SIG-M5 (cell line): ENCODE measurements around the gene FMN1.

ENCODE experiments used
- DNase-seq: peaks from one replicate; lab custom pipeline; 2025; lab: John Stamatoyannopoulos, UW

Gene FMN1

GRCh38 chr15:32826685-32827084, 367.8 kb downstream of the FMN1 start:
- DNase-seq, result no peak

DNA sequence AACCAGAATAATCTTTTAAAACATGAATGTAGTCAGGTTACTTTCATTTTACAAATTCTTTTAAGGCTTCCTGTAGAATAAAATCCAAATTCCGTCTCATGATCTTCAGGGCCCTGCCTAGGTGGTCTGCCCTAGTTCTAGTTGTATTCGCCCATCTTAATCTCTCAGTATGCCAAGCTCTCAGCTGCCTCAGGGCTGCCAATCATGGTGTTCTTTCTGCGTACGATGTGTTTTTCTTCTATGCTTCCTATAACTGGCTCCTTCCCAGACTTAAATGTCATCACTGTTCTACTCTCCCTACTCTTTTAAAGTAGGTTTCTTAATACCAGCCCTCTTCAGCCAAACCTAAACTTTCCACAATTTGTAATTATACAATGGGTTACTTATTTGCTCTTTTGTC, 369.3 kb downstream of the FMN1 start:
- no peak for DNase-seq

DNA sequence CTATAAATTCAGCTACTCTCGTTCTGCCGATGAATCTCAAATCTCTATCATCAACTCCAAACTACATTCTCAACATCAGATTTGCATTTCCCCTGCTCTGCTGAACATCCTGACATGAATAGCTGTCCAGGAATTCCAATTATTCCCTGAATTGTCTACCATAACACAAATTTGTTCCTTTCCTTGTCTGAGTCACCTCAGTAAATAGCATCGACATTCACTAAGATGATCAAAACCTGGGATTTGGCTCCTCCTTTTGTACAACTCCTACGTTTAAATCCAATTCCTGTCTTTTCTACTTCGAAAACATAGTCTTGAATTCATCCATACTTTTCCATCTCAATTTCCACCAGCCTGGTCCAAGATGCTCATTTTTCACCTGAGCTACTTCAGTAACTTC, 369.7 kb downstream of the FMN1 start:
- DNase-seq, result no peak

DNA sequence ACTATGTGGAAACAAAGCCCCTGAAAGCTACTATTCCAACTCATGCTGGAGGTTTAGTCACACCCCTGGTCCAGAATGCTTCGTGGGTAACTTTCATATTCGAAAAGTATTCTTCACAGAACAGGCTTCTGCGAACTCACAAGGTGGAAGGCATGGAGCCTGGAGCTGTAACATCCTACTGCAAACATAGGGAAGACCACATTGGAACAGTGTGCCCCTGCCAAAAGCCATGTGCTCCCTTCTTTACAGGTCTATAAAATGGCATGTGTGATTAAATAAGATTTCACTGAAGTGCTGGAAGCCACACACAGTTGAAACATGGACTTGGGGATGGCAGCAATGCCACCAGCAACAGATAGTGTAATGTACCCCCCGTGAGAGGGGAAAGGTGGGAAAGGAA, 370.8 kb downstream of the FMN1 start:
- no peak for DNase-seq

- no peak for DNase-seq
These were observed 371.8 kb downstream of the FMN1 start for GRCh38 chr15:32822739-32823138.

- no peak for DNase-seq
These were observed 375.1 kb downstream of the FMN1 start for GRCh38 chr15:32819448-32819847.

DNA sequence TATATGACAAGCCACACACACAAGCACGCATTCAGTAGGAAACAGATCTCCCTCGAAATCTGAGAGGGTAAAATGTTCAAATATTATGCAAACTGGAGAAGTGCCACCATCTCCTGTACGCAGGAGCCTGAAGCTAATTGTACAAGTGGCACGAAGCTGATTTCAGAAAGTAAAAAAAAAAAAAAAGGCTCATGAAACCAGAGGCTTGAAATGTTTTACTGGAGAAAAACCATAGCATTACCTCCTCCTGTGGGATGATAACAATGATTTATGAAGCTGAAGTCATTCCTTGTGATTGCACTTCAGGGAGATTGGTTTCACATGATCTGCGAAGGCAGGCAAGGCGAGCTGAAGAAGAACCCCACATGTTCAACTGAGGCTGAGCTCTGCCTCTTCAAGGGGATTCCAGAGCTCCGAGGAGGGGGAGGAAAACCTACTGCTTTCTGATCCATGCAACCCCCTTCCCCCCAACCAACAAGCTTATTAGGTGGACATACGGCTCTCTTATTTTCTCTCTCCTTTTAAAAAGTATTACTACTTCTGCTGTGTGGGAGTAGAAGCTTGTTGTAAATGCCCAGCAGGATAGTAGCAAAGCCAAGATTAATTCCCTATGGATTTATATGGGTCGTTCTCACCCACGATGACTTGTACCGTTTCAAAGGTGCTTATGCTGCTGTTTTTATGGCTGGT, 375.6 kb downstream of the FMN1 start:
- no peak for DNase-seq

DNA sequence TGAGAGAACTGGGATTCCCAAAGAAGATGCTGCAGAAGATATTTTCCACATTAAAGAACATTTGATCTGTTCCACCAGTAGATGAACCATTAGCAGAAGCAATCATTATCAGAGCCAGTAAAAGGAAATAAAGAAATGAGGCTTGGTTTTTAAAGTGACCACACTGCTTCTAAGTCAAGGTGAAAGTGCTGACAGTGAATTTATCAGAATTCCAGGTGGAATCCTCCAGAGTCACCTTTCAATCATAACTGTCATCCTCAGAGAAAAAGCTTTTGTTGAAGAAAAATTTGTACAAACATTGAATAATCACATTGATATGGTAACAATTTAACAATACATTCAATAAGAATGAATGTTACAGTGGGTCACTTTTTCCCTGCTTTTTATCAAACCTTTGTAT, 376.9 kb downstream of the FMN1 start:
- no peak for DNase-seq

DNA sequence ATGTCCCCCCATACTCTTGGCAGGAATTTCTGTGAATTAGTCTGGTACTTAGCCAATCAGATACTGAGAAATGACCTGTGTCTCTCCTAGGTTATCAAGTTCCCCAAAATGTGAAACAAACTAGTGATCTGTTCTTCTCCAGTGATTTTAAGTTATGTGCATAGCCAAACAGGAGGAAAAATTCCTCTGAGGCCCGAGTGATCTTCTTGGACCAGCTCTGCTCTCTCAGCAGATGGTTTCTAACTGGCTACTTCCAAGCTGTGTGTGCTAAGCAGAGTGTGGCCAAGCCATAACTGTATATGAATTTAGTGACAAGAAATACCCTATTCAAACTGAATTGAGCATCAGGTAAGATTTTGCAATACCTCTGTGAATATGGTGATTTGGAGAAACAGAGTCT, 387.2 kb downstream of the FMN1 start:
- DNase-seq, result no peak

DNA sequence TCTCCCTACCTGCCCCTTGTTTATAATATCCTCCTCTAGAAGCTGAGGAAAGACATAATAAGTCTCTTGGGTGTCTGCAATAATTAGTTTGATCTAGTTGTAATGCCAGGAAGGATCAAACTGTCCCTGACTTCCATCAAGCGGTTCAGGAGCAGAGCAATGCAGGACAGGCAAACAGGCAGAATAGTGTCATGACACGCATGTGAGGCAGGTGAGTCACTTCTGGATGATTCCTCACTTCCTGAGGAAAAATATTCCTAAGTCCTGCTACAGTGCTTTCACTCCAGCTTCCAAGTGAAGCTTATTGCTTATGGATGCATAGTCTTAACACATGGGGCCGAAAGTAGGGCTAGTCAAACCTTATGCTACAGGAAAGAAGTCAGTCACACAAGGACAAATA, 390.9 kb downstream of the FMN1 start:
- DNase-seq, result no peak

- DNase-seq, result no peak
These were observed 392.1 kb downstream of the FMN1 start for GRCh38 chr15:32802286-32802936.

DNA sequence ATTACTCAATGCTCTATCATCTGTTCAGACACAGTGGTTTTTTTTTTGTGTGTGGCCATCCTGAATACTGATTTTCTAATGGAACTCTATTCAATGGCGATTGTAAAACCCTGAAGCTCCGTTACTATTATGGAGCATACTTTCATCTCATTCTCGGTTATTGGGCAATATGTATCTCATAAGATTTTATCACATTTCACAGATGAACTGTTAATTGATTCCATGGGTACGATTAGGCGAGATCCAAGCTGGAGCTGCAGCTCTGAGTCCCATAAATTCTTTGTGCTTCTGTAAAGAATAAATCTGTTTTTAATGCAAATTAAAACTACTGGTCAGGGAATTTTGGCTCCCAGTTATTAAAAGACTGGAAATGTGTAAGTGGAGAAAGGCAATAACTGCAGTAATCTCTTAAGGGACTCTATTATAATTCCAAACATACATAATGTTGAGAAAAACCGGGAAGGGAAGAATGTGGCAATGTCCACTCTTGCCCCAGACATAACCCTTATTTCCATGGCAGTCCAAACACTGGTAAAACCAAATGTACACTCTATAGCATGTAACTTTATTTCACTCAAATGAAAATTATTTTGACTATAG, 394.5 kb downstream of the FMN1 start:
- no peak for DNase-seq

- DNase-seq, result no peak
These were observed 397.7 kb downstream of the FMN1 start for GRCh38 chr15:32796856-32797255.

GRCh38 chr15:32794973-32795372, 399.5 kb downstream of the FMN1 start:
- no peak for DNase-seq

DNA sequence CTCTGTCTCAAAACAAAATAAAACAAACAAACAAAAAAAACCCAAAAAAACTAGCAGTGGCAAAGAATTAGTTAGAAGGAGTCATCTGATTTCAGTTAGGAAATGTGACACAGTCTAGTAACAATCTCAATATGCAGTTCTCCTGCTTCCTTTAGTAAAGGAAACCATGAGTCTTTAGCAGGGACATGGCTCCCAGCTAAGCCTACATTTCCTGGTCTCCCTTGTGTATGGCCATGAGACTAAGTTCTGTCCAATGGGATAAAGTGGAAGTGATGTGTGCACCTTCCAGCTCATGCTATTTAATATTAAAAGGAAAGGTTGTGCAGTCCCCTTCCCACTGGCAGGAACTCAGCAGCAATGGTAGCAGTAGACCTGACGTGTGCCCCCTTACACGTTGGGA, 402.1 kb downstream of the FMN1 start:
- DNase-seq, result no peak

GRCh38 chr15:32790352-32790999, 404.0 kb downstream of the FMN1 start:
- DNase-seq, result no peak

DNA sequence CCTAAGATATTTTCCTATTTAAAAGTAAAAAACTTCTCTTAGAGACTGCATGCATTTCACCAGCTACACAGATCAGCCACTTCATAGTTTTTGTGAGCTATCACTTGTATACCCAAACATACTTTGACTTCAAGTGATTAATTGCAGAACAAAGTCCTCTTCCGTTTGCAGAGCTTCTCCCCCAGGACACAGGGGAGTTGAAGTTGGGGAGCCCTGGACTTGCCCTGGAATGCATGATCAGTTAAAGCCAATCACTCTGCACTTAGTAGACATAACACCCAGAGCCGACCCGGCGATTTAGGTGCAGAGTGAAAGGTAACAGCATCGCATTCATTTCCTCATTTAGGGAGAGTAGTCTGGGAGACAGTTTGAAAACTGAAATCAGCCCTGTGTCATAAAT, 406.6 kb downstream of the FMN1 start:
- no peak for DNase-seq

DNA sequence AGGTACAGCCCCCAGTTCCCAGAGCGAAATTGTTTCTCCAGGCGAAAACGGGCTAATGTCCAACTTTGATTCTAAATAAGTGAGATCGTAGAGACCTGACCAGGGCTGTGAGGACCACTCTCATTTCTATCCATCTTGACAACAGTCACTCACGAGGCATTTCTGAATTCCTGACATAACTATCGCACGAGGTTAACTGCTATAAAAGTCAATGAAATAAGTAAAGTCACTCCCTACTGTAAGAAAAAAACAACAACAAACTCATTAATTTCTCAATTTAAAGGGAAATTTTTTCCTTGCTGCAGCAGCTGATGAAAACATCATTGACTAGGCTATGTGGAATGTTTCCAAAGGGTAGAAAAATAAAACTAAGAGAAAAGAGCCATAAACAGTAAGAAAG, 407.6 kb downstream of the FMN1 start:
- DNase-seq, result no peak

GRCh38 chr15:32784581-32784980, 409.9 kb downstream of the FMN1 start:
- no peak for DNase-seq

DNA sequence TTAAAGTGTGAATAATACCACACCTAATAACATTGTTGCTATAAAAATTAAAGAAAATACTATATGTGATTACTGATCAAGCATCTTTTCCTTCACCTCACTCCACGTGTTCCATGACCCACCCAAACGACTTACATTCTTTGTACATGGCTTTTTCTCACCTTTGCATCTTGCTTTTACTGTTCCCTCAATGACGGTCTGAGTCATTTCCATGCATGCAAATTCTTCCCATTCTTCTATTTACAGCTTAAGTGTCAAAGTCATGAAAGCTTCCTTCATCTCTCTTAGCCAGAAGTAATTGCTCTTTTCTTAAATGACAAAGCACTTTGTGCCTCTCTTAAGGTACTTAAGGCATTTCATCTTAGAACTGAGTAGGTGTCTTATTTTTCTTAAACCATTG, 412.7 kb downstream of the FMN1 start:
- DNase-seq, result no peak

- no peak for DNase-seq
These were observed 415.9 kb downstream of the FMN1 start for GRCh38 chr15:32778391-32779176.

GRCh38 chr15:32775103-32775502, 419.4 kb downstream of the FMN1 start:
- DNase-seq, result no peak
